Panc1 (cell line): ENCODE results near the gene TFE3.

Source experiments
- CTCF ChIP-seq: fragments of 450-650 bp; IDR thresholded peaks from 2 replicates; pipeline ENCODE4 v1.5.1; 2017; ENCODE audit warnings: mild to moderate bottlenecking
- POLR2AphosphoS5 ChIP-seq: IDR thresholded peaks from 2 replicates; pipeline ENCODE4 v1.6.1; 2012; ENCODE audit warnings: mild to moderate bottlenecking, low read depth, low read length, moderate library complexity

GRCh38 chrX:49053223-49054072 lies 10.3 kb upstream of the TFE3 start:
- TF ChIP-seq CTCF, result no peak
- no peak for TF ChIP-seq POLR2AphosphoS5
